OCI-LY1 (cell line): ENCODE data around the gene NDRG4.

Source experiments
- H2AFZ ChIP-seq: fragments of 200-600 bp; sonication (generic), shearing (Covaris generic); 2 replicates; pipeline ENCODE4 v1.6.0; 2014; ENCODE audit warnings: antibody characterized with exemption, mild to moderate bottlenecking, low read length
- H3F3A ChIP-seq: fragments of 200-600 bp; sonication (generic), shearing (Covaris generic); 2 replicates; pipeline ENCODE4 v1.6.0; 2014; ENCODE audit warnings: mild to moderate bottlenecking, antibody characterized with exemption, low read length, moderate library complexity; ENCODE audit not compliant: insufficient read depth
- H3K27ac ChIP-seq: fragments of 200-600 bp; sonication (generic); 2 replicates; pipeline ENCODE4 v1.5.1; 2014; ENCODE audit warnings: low read length, mixed run types, mild to moderate bottlenecking, low read depth; ENCODE audit not compliant: poor library complexity, severe bottlenecking
- H3K27me3 ChIP-seq: fragments of 200-600 bp; sonication (generic); 2 replicates; pipeline ENCODE4 v1.6.0; 2014; ENCODE audit warnings: antibody characterized with exemption, mild to moderate bottlenecking, low read length, moderate library complexity; ENCODE audit not compliant: insufficient read depth
- H3K36me3 ChIP-seq: fragments of 200-600 bp; sonication (generic); 2 replicates; pipeline ENCODE4 v1.6.1; 2014; ENCODE audit warnings: mild to moderate bottlenecking, antibody characterized with exemption, low read length, moderate library complexity, mixed read lengths; ENCODE audit not compliant: insufficient read depth
- H3K4me1 ChIP-seq: fragments of 200-600 bp; sonication (generic); 2 replicates; pipeline ENCODE4 v1.5.1; 2014; ENCODE audit warnings: mild to moderate bottlenecking, low read length, moderate library complexity; ENCODE audit not compliant: insufficient read depth, severe bottlenecking
- H3K4me2 ChIP-seq: fragments of 200-600 bp; sonication (generic), shearing (Covaris generic); 2 replicates; pipeline ENCODE4 v1.6.1; 2014; ENCODE audit warnings: low read length
- H3K4me3 ChIP-seq: fragments of 200-600 bp; sonication (generic); 2 replicates; pipeline ENCODE4 v1.5.1; 2014; ENCODE audit warnings: low read length, low read depth, mild to moderate bottlenecking, mixed read lengths; ENCODE audit not compliant: poor library complexity, severe bottlenecking
- H3K79me2 ChIP-seq: fragments of 200-600 bp; shearing (Covaris generic); 2 replicates; pipeline ENCODE4 v1.6.1; 2016; ENCODE audit warnings: mixed run types, low read length, mixed read lengths; ENCODE audit not compliant: insufficient read depth
- H3K9ac ChIP-seq: fragments of 200-600 bp; sonication (generic), shearing (Covaris generic); 2 replicates; pipeline ENCODE4 v1.6.1; 2014; ENCODE audit warnings: mild to moderate bottlenecking, low read length, mixed read lengths
- H3K9me2 ChIP-seq: fragments of 200-600 bp; sonication (generic), shearing (Covaris generic); 2 replicates; pipeline ENCODE4 v1.6.1; 2014; ENCODE audit warnings: low read depth, mild to moderate bottlenecking, low read length, mixed read lengths
- H3K9me3 ChIP-seq: fragments of 200-600 bp; shearing (Covaris generic); 2 replicates; pipeline ENCODE4 v1.6.1; 2014; ENCODE audit warnings: low read length, mixed read lengths
- H4K20me1 ChIP-seq: fragments of 200-600 bp; sonication (generic), shearing (Covaris generic); 2 replicates; pipeline ENCODE4 v1.6.0; 2016; ENCODE audit warnings: mild to moderate bottlenecking, low read length; ENCODE audit not compliant: insufficient read depth
- CTCF ChIP-seq: fragments of 200-600 bp; sonication (generic), shearing (Covaris generic); IDR thresholded peaks from 2 replicates; pipeline ENCODE4 v1.5.1; 2017; ENCODE audit warnings: mild to moderate bottlenecking, antibody characterized with exemption, low read length, moderate library complexity, mixed read lengths
- EZH2 ChIP-seq: fragments of 200-600 bp; sonication (generic), shearing (Covaris generic); IDR thresholded peaks from 2 replicates; pipeline ENCODE4 v1.8.0; 2017; ENCODE audit warnings: borderline replicate concordance, mixed run types, mild to moderate bottlenecking, antibody characterized with exemption, low read length, moderate library complexity, mixed read lengths

Gene NDRG4

GRCh38 chr16:58499615-58500351 is at the start of gene NDRG4:
Gene NDRG4 (plus strand): TSS chr16:58500143. CDS start chr16:58500249, 106 bp downstream.
- peak within 1 kb of the TSS; percentile 71 for H3K4me2 ChIP-seq
- H3K27me3 ChIP-seq, result 0 out of 2 replicates have a peak, but pooled peaks cover 5% of the 10 kb centered on the region
- peak within 1 kb of the TSS; percentile 19; the same call in 1 of the 2 replicates for H3K9ac ChIP-seq

GRCh38 chr16:58450590-58450989 is 49.4 kb upstream of the NDRG4 start:
- Histone ChIP-seq H3K27me3 (0 out of 2 replicates have a peak, but pooled peaks cover 4% of the 10 kb centered on the region), H3K27ac (no peak overlapping the region), H3K9me3 (no peaks in the 10 kb centered on the region), H3K79me2 (no peaks in the 10 kb centered on the region), H3K9me2 (no peaks in the 10 kb centered on the region), H3K4me3 (no peak overlapping the region), H2AFZ (no peak overlapping the region), H3K9ac (no peak overlapping the region), H3K4me2 (no peak overlapping the region), H3K36me3 (no peaks in the 10 kb centered on the region), H3F3A (no peaks in the 10 kb centered on the region), H3K4me1 (no peaks in the 10 kb centered on the region), H4K20me1 (no peaks in the 10 kb centered on the region)
- TF ChIP-seq EZH2 (no peak), CTCF (no peak)

More at GRCh38 chr16:58499615-58500351, at the start of gene NDRG4:
- no peaks in the 10 kb centered on the region for H3K79me2 ChIP-seq
- H3K4me3 ChIP-seq, result peak within 1 kb of the TSS; percentile 59
- H3F3A ChIP-seq, result no peaks in the 10 kb centered on the region
- no peak for TF ChIP-seq EZH2
- TF ChIP-seq CTCF, result no peak
- H3K9me2 ChIP-seq, result no peaks in the 10 kb centered on the region
- H2AFZ ChIP-seq, result no peak within 1 kb of the TSS
- H3K9me3 ChIP-seq, result no peaks in the 10 kb centered on the region
- H3K4me1 ChIP-seq, result peaks cover 23% of the 10 kb centered on the region
- H3K27ac ChIP-seq, result no peak within 1 kb of the TSS
- no peaks in the 10 kb centered on the region for H3K36me3 ChIP-seq
- no peaks in the 10 kb centered on the region for H4K20me1 ChIP-seq

- TF ChIP-seq EZH2 (no peak), CTCF (no peak)
- no peaks in the 10 kb centered on the region for H3K79me2 ChIP-seq
- no peak overlapping the region for H3K27ac ChIP-seq
These were observed 48.7 kb upstream of the NDRG4 start for GRCh38 chr16:58451265-58451689.

More at GRCh38 chr16:58451265-58451689, 48.7 kb upstream of the NDRG4 start:
- Histone ChIP-seq H2AFZ (no peak overlapping the region), H3F3A (no peaks in the 10 kb centered on the region), H3K9me3 (no peaks in the 10 kb centered on the region), H3K4me3 (no peak overlapping the region), H3K9ac (no peak overlapping the region), H3K4me2 (no peak overlapping the region), H3K4me1 (no peaks in the 10 kb centered on the region), H4K20me1 (no peaks in the 10 kb centered on the region), H3K36me3 (no peaks in the 10 kb centered on the region), H3K27me3 (0 out of 2 replicates have a peak, but pooled peaks cover 4% of the 10 kb centered on the region), H3K9me2 (no peaks in the 10 kb centered on the region)
